ENCODE measurements around the gene CACNA1C.

CACNA1C gene

DNA sequence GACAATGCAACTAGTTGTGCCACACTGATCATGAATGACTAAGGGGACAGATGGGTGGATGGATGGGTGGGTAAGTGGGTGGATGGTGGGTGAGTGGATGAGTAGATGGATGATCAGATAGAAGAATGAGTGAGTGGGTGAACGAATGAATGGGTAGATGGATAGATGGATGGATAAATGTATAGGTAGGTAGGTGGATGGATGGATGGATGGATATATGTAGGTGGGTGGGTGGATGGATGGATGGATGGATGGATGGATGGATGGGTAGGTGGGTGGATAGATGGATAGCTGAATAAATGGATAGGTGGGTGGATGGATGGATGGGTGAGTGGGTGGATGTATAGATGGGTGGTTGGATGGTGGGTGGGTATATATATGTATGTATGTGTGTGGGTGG, 393.2 kb downstream of the CACNA1C start:
- no peak for DNase-seq

DNA sequence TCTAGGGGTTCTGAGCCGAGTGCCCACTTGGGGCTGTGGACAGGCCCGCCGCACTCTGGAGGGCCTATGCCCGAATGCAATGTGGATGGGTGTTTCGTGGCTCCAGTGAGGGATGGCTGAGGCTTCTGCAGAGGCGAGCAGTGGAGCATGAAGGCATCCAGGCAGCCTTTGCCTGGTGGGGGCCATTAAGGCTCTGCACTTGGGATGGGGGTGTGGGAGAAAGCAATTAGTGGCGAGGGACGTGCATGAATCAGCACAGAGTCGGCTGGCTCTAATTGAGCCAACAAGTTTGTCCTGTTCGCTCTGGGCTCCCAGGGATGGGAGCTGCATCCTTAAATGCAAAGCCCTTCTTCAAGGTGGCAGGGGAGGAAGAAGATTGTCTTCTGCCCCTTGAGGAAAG, 395.1 kb downstream of the CACNA1C start:
- DNase-seq, result peak; percentile 20

DNA sequence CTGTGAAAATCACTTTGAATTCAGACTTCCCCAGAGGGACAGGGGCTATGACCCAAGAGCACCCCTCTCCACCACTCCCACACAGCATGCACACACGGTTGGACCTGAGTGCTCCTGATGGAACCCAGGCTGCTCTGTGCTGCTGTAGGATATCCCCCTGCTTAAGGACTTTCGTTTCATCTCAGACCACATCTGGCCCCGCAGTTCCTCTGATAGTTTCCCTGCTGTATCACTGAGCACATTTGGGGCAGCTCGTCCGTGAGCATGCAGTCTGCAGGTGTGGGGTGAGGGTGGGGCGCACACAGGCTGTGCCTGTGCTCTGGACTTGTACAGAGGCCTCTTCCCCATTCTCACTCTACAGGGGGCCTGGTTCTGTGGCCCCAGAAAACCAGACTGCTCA, 396.8 kb downstream of the CACNA1C start:
- DNase-seq, result no peak

DNA sequence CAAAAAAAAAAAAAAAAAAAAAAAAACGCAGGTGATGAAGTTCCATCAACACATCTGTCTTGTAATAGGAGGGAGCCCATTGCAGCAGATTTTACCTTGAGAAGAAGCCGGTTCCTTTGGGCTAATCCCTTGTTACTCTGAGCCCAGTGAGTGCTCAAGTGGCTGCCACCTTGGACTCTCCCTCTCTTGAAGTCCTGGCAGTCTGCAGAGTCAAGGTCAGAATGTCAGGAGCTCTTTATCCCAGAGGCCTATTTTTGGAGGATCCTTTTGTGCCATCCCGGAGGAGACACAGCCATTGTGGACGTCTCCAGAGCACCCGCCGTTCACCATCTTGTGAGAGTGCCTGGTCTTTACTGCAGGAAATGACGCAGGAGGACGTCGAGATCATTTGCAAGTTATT, 397.8 kb downstream of the CACNA1C start:
- DNase-seq, result no peak

DNA sequence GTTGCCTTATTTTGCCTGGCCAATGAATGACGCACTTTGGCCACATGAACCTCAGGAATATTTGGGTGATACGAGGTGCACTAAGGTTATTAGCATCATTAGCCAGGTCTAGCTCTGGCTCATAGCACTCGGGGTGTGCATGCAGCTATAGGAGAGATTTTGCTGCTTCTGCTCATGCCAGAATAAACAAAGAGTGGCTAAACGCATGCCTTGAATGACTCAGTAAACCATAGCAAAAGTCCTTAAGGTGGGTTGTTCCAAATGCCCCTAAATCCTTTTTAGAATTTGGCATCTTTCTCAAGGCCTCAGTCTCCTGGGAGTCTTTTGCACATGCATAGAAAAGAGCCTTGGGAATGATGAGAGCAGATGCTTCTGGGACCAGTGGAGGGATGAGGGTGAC, 398.2 kb downstream of the CACNA1C start:
- no peak for DNase-seq

DNA sequence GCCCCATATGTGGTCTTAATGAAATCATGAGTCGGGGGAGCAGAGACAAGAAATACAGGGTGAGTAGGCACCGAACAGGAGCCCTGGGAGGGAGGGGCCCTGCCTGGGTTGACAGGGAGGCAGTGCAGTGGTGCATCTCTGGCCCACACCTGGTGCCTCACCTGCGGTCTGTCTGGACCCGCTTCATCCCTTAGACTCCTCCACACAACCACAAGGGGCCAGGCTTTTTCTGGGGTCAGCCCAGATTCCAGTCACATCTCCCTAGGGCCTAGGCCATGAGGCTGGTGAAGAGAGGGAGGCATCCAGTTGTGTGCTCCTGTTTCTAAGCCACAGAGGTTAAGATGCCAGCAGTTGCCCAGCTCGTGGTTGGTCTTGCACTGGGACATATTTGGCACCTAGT, 398.7 kb downstream of the CACNA1C start:
- DNase-seq, result no peak

DNA sequence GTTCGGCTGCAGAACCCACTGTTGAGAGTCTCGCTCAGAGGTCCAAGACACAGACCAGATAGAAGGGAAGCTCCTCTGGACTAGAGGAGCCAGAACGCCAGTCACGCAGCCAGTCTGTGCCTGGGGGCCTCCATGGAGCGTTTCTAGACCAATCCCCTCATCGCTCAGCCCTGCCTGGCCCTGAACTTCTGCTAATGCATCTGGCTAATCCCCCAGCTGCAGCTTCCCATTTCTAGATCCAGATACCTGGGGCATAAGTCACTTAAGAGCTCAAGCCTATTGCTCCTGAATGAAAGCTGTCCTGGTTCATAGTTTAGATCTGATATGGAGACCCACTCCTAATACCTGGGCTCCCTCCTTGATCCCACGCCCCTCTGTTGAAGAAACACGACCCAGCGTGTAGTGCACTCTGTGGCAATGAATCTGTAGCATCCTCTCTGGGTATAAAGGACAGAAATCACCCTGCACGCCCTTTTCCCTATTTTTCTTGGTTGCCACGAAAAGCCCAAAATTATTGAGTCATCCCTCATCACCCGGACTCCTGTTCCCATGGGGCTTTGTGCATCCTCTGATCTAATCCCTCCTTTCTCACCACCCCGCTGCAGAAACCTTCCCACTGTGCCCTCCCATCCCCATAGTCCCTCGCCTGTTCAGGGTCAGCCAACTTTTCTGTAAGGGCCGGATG, 400.4 kb downstream of the CACNA1C start:
- no peak for DNase-seq

DNA sequence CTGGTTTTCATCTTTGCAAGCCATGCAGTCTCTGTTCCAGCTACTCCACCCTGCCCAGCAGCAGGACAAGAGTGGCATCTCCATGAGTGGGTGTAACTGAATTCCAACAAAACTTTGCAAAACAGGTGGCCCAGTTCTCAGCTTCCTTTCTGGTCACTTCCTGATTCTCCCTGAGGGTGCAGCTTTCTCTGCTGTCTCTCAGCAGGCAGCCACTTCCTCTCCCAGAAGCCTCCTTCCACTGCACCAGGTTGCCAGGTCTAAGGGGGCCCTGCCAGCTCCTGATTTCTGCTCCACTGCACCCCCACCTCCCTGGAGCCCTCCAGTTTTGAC, 400.9 kb downstream of the CACNA1C start:
- DNase-seq, result no peak

DNA sequence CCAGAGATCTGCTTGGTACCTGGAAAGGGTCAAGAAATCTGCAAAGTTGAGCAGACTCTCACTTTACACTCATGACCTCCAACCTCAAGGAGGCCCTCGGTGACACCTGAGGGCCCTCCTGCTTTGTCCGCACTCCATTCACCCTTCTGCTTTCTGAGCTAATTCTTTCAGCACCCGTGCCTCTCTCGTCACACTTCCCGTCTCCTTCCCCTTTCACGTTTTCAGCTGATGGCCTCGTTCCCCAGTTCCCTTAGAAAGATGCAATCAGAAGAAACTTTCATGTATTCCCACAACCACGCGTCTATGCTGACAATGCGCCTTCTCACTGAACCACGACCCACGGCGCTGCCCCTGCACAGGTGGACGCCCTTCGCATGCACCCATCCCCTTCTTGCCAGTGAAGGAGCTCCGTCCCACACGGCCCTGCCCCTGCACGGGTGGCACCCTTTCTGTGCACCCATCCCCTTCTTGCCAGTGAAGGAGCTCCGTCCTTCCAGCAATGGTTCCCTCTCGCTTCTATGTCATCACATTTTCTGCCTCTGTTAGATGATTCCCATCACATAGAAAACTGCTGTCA, 401.9 kb downstream of the CACNA1C start:
- DNase-seq, result no peak

DNA sequence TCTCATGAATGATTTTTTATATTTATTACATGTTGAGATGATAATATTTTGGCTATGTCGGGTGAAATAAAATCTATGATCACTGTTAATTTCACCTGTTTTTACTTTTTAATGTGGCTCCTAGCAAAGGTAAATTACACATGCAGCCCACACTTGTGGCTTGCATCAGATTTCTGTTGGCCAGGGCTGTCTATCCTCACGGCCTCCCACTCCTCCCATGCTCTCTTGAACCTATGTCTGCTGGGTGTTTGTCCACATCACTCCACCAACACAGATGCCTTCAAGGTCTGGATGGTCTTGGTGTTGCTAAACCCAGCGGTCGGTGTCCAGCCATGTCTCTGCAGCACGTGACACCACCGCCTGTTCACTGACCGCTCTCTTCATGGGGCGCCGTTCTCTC, 402.6 kb downstream of the CACNA1C start:
- DNase-seq, result no peak

DNA sequence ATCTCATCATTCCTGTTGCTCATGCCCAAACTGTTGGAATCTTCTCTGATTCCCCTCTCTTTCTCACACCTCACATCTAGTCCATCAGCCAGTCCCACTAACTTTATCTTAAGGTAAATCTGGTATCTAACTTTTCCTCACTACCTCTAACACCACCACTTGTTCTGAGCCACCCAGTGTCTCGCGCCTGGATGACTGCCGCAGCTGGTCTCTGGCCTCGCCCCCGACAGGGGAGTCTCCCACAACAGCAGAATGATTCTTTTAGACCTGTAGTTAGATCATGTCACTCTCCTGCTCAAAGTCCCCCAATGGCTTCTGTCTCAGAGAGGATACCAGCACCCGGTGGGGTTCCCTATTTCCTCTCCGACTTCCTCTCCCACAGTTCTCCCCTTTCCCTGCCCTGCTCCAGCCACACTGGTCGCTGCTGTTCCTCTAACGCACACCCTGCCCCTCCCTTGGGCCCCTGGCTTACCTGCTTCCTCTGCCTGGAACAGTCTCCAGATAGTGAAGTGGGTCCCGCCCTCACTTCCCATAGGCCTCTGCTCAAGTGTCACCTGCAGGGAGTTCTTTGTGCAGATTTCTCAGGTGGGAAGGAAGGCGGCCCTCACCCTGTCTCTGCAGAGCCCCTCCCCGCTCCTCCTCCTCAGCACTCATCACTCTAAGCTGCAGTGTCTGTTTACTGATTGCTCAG, 403.5 kb downstream of the CACNA1C start:
- DNase-seq, result no peak

DNA sequence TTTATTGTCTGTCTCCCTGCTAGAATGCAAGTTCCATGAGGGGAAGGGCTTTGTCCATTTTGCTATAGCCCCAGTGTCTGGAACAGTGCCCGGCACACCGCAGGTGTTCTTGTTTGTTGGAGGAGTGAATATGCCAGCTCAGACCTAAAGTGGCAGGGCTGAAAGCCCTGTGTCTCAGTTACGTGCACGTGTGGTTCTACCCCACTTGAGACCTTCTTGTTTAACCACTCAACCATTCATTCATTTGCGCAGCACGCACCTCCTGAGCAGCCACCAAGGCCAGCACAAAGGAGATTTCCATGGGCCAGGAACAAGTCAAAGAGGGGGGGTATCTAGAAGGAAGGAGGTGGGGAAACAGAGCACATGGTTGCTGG, 404.0 kb downstream of the CACNA1C start:
- peak; percentile 97 for DNase-seq

DNA sequence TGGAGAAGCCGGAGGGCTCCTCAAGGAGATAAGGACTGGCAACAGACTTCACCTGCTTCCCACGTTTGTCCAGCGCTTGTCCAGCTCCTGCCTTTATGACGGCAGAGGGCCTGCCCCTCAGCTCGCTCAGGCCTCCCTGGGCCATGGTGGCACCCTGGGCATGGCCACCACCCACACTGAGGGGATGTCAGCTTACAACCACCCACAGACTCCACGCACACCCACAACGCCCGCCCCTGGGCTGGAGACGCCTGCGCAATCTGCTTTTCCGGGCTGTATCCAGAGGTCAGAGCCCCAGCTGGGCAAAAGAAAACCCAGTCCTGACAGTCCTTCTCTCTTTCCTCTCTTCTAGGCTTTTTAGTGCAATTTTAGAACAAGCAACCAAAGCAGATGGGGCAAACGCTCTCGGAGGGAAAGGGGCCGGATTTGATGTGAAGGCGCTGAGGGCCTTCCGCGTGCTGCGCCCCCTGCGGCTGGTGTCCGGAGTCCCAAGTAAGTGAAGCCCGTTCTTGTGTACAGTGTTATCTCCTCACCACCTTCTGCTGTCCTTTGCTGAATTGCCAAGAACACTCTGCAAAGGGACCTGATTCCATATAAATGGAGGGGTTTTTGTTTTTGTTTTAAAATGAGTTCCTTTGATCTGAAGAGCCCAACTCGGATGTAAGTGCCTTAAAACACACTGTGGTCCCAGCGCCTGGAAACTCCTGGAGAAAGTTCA, 404.6 kb downstream of the CACNA1C start:
- no peak for DNase-seq

DNA sequence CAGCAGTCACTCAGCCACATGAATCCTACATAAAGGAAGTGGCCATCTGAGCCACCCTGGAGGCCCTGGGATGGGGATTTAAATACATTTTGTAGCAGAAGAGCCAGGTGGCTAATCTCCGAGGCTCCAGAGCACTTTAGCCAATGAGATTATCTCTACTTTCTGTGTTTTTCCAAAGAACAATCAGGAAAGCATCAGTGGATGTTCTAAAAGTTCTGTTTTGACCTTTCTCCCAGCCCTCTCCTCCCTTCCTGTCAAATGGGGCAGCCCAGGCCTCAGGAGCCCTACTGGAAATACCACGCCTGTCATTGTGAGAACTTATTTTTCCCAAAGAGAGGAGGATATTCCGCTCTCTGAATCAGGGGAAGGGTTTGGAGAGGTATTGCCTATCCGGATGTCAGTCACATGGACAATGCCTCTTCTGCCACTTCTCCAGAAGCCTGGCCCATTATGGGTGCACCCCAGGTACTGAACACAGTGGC, 405.2 kb downstream of the CACNA1C start:
- DNase-seq, result no peak

DNA sequence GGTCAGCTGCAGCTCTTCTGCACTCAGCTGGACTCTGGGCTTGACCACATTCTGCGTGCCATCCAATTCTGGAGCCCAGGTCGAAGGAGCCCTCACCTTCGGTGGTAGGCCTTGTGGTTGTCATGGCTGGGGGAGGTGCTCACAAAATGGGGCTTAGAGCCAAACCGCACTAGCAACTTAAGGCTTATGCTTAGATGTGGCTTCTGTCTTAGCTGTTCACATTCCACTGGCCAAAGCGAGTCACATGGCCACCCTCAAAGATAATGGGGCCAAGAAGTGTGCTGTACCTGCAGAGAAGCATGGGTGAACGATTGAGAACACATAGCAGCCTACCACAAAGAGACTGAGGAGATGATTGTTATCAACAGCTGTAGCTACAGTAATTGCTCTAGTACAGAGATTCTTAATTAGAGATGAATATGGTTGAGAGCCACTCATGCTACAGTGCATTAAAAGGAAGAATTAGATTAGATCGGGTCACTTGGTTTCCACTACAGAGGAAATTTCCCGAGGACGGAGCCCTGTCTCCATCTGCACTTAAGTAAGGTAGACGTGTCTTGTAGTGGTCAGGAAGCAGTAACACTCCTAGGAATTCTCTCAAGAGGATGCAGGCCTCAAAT, 407.4 kb downstream of the CACNA1C start:
- peak; percentile 98 for DNase-seq

DNA sequence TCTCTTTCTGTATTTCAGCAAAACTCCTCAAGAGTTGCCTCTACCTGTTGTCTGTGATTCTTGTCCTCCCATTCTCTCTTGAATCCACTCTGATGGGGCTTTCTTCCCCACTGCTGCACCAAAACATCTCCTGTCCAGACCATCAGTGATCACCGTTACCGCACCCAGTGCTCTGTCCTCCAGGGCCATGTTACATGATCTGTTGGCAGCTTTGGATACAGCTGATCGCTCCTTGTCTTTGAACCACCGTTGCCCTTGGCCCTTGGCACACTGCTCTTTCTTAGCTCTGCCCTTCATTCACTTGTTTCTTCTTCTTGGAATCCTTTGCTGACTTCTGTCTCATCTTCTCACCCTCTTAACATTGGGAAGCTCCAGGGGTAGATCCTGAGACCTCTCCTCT, 408.3 kb downstream of the CACNA1C start:
- DNase-seq, result no peak

DNA sequence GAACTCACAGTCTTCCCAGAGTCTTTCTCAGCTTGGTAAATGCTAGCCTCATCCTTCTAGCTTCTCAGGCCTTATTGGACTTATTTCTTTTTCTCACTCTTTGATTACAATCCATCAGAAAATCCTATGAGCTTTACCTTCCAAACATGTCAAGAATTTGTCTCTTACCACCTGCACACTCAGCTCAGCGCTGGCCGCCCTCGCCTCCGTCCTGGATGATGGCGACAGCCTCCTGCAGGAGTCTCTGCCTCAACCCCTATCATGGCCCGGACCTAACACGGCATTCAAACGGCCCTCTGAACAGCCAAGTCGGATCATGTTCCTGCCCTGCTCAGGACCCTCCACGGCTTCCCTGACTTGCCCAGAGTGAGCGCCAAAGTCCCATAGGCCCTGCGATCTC, 408.9 kb downstream of the CACNA1C start:
- no peak for DNase-seq

DNA sequence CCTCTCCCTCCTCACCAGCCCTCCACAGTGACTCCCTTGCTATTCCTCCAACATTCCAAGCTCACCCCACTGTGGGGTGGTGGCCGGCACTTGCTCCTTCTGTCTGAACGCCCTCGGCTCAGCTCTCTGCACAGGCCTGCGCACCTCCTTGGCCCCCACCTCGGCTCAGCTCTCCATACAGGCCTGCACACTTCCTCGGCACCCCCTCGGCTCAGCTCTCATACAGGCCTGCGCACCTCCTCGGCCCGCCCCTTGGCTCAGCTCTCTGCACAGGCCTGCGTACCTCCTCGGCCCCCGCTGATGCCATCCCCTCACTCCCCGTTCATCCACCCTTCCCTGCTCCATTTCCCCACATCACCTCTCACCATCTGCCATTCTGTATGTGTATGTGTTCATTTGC, 409.3 kb downstream of the CACNA1C start:
- DNase-seq, result no peak

DNA sequence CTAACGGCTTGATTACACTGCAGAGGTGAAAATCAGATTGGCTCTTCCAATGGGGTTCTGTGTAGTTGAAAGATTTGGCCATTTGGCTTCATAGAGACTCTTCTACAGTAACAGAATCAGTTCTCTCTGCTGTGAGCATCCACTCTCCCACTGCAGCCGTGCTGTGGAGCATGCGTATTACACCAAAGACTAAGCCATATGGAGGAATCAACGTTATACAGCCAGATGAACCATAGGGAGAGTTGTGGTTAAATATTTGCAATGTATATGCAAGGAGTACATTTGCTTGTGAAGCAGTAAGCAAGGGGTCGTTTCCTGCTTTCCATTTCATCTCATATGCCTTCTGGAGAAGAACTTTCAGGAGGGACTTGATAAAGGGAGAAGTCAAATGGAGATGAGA, 410.9 kb downstream of the CACNA1C start:
- DNase-seq, result no peak

DNA sequence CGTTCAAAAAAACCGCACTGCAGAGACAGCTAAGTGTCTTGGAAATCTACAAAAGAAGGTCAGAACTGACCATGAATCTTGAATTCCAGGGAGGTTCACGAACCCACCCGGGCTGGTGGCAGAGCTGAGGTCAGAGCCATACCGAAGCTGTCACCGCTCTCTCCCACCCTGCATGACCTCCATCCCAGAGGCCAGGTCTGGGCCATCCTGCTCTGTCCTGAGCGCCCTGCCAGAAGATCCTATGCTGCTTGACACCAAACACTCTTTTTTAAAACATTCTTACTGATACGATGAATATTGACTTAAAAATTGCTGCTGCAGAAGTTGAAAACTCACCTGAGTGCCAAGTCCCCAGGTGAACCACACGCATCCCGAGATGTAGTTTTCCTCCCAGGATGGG, 412.9 kb downstream of the CACNA1C start:
- no peak for DNase-seq

DNA sequence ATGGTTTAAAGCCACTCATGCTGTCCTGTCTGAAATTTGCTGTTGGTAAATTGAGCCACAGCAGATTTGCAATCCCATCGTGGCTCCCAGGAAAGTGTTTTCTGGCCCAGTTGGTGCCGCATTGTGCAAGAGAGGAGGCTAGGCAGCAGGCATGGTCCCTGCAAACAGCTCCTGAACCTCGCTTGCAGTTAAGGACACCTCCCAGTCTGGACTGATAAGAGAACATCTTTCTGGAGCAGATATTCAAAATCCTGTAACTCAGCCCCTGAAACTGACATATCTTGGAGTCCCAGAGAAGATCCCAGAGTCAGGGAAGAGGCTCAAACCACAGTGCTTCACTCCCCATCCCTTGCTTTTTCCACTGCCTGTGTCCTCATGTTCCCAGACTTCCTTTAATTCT, 413.4 kb downstream of the CACNA1C start:
- DNase-seq, result no peak

DNA sequence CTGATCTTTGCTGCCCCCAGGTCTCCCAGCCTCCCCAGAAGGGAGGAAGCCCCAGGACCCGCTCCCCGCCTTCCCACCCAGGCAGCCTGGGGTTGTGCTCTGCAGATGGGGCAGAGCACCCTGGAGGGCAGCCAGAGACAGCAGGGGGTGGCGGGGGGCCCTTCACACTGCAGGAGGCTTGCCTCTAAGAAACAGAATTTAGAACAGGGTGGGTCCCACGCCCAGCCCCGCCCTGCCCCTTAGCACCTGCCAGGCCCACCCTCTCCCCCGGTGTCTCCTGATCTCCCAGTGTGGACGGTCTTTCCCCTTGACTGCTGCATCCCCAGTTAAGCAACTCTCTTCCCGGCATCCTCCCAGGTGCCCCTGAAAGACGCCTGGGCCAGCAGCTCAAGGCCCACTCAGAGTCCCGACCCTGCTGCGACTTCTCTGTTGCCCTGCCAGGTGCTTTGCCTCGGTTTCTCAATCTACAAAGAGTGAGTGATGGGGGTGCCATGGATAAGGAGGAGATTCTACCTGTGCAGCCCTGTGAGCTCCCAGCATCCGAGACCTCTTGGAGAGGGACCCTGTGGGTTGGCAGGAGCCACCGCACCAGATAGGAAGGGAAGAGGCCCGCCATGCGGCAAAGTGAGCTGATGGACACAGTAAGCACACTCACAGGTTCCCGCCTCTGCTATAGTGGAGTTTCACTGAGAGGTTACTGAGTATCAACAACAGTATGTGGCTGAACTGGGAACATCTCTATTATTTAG, 414.8 kb downstream of the CACNA1C start:
- DNase-seq, result no peak

DNA sequence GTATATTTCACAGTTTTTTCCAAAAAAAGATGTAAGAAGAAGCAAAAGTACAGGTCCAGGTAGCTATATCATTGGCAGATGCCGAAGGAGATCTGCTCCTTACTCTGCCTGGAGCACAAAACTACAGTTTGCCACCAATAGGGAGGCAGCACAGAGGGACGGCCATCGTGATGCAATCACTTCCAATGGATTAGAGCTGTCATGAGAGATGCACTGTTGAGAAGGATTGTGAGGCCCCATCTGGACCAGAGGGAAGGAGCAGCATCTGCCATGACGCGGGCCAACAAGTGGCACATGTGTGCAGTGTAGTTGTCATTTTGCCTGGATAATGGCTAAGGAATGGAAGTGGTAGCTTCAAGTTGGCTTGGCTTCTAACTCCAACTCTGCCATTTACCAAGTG, 423.2 kb downstream of the CACNA1C start:
- no peak for DNase-seq

All from DMS79 (cell line).